IPS-18c (cell line): Measurements from ENCODE around the gene BTBD9.

Source experiments
- H3K4me3 ChIP-seq: 2 replicates; pipeline ENCODE4 v1.7.0; 2013; ENCODE audit warnings: low read depth, mild to moderate bottlenecking, low read length, moderate library complexity; ENCODE audit not compliant: insufficient read depth
- H3K9me3 ChIP-seq: one replicate; pipeline ENCODE4 v1.6.1; 2013; ENCODE audit warnings: mild to moderate bottlenecking, low read length, moderate library complexity; ENCODE audit not compliant: control insufficient read depth, insufficient read depth

The BTBD9 gene

GRCh38 chr6:38262026-38262425, 377.7 kb downstream of the BTBD9 start:
- no peak overlapping the region for H3K4me3 ChIP-seq
- no peaks in the 10 kb centered on the region for H3K9me3 ChIP-seq

- Histone ChIP-seq H3K4me3 (no peak overlapping the region), H3K9me3 (no peaks in the 10 kb centered on the region)
Measured at GRCh38 chr6:38261626-38262025, 378.1 kb downstream of the BTBD9 start.

- Histone ChIP-seq H3K4me3 (no peak overlapping the region), H3K9me3 (no peaks in the 10 kb centered on the region)
Measured at GRCh38 chr6:38259736-38260135, 380.0 kb downstream of the BTBD9 start.

GRCh38 chr6:38248500-38249234, 391.1 kb downstream of the BTBD9 start:
- H3K9me3 ChIP-seq: no peaks in the 10 kb centered on the region
- no peak overlapping the region for H3K4me3 ChIP-seq

- Histone ChIP-seq H3K4me3 (no peak overlapping the region), H3K9me3 (no peaks in the 10 kb centered on the region)
Measured at GRCh38 chr6:38245295-38245694, 394.4 kb downstream of the BTBD9 start.

GRCh38 chr6:38244869-38245268, 394.9 kb downstream of the BTBD9 start:
- H3K9me3 ChIP-seq: no peaks in the 10 kb centered on the region
- no peak overlapping the region for H3K4me3 ChIP-seq

GRCh38 chr6:38241200-38241871, 398.4 kb downstream of the BTBD9 start:
- Histone ChIP-seq H3K4me3 (no peak overlapping the region), H3K9me3 (no peaks in the 10 kb centered on the region)

GRCh38 chr6:38239719-38240451, 399.8 kb downstream of the BTBD9 start:
- no peaks in the 10 kb centered on the region for H3K9me3 ChIP-seq
- no peak overlapping the region for H3K4me3 ChIP-seq

GRCh38 chr6:38236631-38237030, 403.1 kb downstream of the BTBD9 start:
- H3K4me3 ChIP-seq: no peak overlapping the region
- no peaks in the 10 kb centered on the region for H3K9me3 ChIP-seq

GRCh38 chr6:38234934-38235682, 404.6 kb downstream of the BTBD9 start:
- no peak overlapping the region for H3K4me3 ChIP-seq

GRCh38 chr6:38234141-38234540, 405.6 kb downstream of the BTBD9 start:
- no peaks in the 10 kb centered on the region for H3K9me3 ChIP-seq
- no peak overlapping the region for H3K4me3 ChIP-seq

More at GRCh38 chr6:38234934-38235682, 404.6 kb downstream of the BTBD9 start:
- no peaks in the 10 kb centered on the region for H3K9me3 ChIP-seq

- H3K4me3 ChIP-seq: no peak overlapping the region
- no peaks in the 10 kb centered on the region for H3K9me3 ChIP-seq
Measured at GRCh38 chr6:38233161-38233791, 406.5 kb downstream of the BTBD9 start.

GRCh38 chr6:38225766-38226165, 414.0 kb downstream of the BTBD9 start:
- Histone ChIP-seq H3K9me3 (no peaks in the 10 kb centered on the region), H3K4me3 (no peak overlapping the region)

- Histone ChIP-seq H3K4me3 (no peak overlapping the region), H3K9me3 (no peaks in the 10 kb centered on the region)
Measured at GRCh38 chr6:38221251-38221650, 418.5 kb downstream of the BTBD9 start.

- Histone ChIP-seq H3K4me3 (no peak overlapping the region), H3K9me3 (no peaks in the 10 kb centered on the region)
Measured at GRCh38 chr6:38220069-38220723, 419.5 kb downstream of the BTBD9 start.

- Histone ChIP-seq H3K9me3 (no peaks in the 10 kb centered on the region), H3K4me3 (no peak overlapping the region)
Measured at GRCh38 chr6:38218235-38218634, 421.5 kb downstream of the BTBD9 start.
